Measurements from ENCODE around the gene CIRBP. TPM values are rescaled to one million over a fixed set of nuclear protein-coding genes. Genes with fewer than 3 reads are reported as not detected.

Gene CIRBP
- total RNA-seq, 1 experiment from 2014 or later, result 66.6 TPM

GRCh38 chr19:1293782-1294604 is 24.9 kb downstream of the CIRBP start:
- Histone ChIP-seq H3K27ac (ENCODE audit: low read length) (no peak overlapping the region), H3K4me1 (ENCODE audit: control insufficient read depth, insufficient read depth, low read length) (peaks cover 9% of the 10 kb centered on the region), H3K9me3 (ENCODE audit: control insufficient read depth, insufficient read depth, low read depth, low read length) (no peaks in the 10 kb centered on the region), H3K27me3 (ENCODE audit: control insufficient read depth, insufficient read depth, low read length) (no peaks in the 10 kb centered on the region), H3K4me3 (ENCODE audit: low read depth in 2 of 2, low read length in 2 of 2) (no peak overlapping the region), H3K36me3 (ENCODE audit: control insufficient read depth, insufficient read depth, low read length) (no peaks in the 10 kb centered on the region)
- no peak for ATAC-seq
- TF ChIP-seq TCF7L2 (IDR thresholded peaks at IDR 0.05; ENCODE audit: low read depth, low read length) (no peak), REST (IDR thresholded peaks at IDR 0.05; ENCODE audit: insufficient read depth in 1 of 2, low read depth in 2 of 2, low read length in 1 of 2) (no peak), SIN3A (IDR thresholded peaks at IDR 0.05; ENCODE audit: borderline replicate concordance, insufficient read depth, low read depth, low read length) (no peak), CTCF (IDR thresholded peaks at IDR 0.05) (no peak), POLR2AphosphoS5 (IDR thresholded peaks at IDR 0.05; ENCODE audit: low read depth, low read length) (no peak)
- CTCF ChIA-PET, result no interaction called here
- in situ Hi-C loops (cut with HindIII; ENCODE audit: low pct_unique_long_range_greater_than_20kb, low sequenced_read_pairs) (no loop called here), intact Hi-C loops (cut with micrococcal nuclease; ENCODE audit: unreplicated experiment) (no loop called here)
- POLR2A ChIA-PET, result no interaction called here
- no TSS peak for BruUV-seq (replicated peaks)
- DNase-seq (ENCODE audit: low read depth, low spot score), result no peak

- no peak for TF ChIP-seq REST (IDR thresholded peaks at IDR 0.05; ENCODE audit: insufficient read depth in 1 of 2, low read depth in 2 of 2, low read length in 1 of 2)
- no peak for TF ChIP-seq TCF7L2 (IDR thresholded peaks at IDR 0.05; ENCODE audit: low read depth, low read length)
- TF ChIP-seq SIN3A (IDR thresholded peaks at IDR 0.05; ENCODE audit: borderline replicate concordance, insufficient read depth, low read depth, low read length), result no peak
- TF ChIP-seq POLR2AphosphoS5 (IDR thresholded peaks at IDR 0.05; ENCODE audit: low read depth, low read length), result no peak
- TF ChIP-seq CTCF (IDR thresholded peaks at IDR 0.05), result no peak
- no peak for DNase-seq (ENCODE audit: low read depth, low spot score)
- H3K4me1 ChIP-seq (ENCODE audit: control insufficient read depth, insufficient read depth, low read length), result peaks cover 9% of the 10 kb centered on the region
- no peak for ATAC-seq
- in situ Hi-C loops (cut with HindIII; ENCODE audit: low pct_unique_long_range_greater_than_20kb, low sequenced_read_pairs), result no loop called here
- no TSS peak for BruUV-seq (replicated peaks)
- intact Hi-C loops (cut with micrococcal nuclease; ENCODE audit: unreplicated experiment), result no loop called here
- no peak overlapping the region for H3K4me3 ChIP-seq (ENCODE audit: low read depth in 2 of 2, low read length in 2 of 2)
- CTCF ChIA-PET, result no interaction called here
- POLR2A ChIA-PET, result no interaction called here
- H3K36me3 ChIP-seq (ENCODE audit: control insufficient read depth, insufficient read depth, low read length), result no peaks in the 10 kb centered on the region
- H3K27ac ChIP-seq (ENCODE audit: low read length), result no peak overlapping the region
- H3K9me3 ChIP-seq (ENCODE audit: control insufficient read depth, insufficient read depth, low read depth, low read length), result no peaks in the 10 kb centered on the region
- no peaks in the 10 kb centered on the region for H3K27me3 ChIP-seq (ENCODE audit: control insufficient read depth, insufficient read depth, low read length)
Measured at GRCh38 chr19:1294688-1295087, 25.6 kb downstream of the CIRBP start.

Measured in Panc1 (cell line).